KOPT-K1 (cell line): Measurements from ENCODE around the gene RARG.

Source experiments
- H3K27ac ChIP-seq: fragments of 200-600 bp; sonication (generic); 2 replicates; pipeline ENCODE4 v1.5.1; 2016; ENCODE audit warnings: antibody characterized with exemption, mild to moderate bottlenecking, low read depth, low read length; ENCODE audit not compliant: poor library complexity, severe bottlenecking
- H3K36me3 ChIP-seq: fragments of 200-600 bp; sonication (generic); 2 replicates; pipeline ENCODE4 v1.5.1; 2017; ENCODE audit warnings: antibody characterized with exemption, mild to moderate bottlenecking, low read length, moderate library complexity; ENCODE audit not compliant: insufficient read depth
- H3K9me3 ChIP-seq: fragments of 200-600 bp; sonication (generic); 2 replicates; pipeline ENCODE4 v1.5.1; 2017; ENCODE audit warnings: antibody characterized with exemption, low read length, mild to moderate bottlenecking; ENCODE audit not compliant: insufficient read depth, poor library complexity, severe bottlenecking

RARG gene

GRCh38 chr12:53221203-53222080 lies 10.6 kb downstream of the RARG start:
- peak overlapping the region; percentile 56 for H3K27ac ChIP-seq

GRCh38 chr12:53220694-53221202 lies 11.3 kb downstream of the RARG start:
- H3K27ac ChIP-seq = peak overlapping the region; percentile 56
- H3K9me3 ChIP-seq = no peaks in the 10 kb centered on the region
- H3K36me3 ChIP-seq = no peaks in the 10 kb centered on the region

More at GRCh38 chr12:53221203-53222080, 10.6 kb downstream of the RARG start:
- H3K36me3 ChIP-seq = no peaks in the 10 kb centered on the region
- no peaks in the 10 kb centered on the region for H3K9me3 ChIP-seq

GRCh38 chr12:53219956-53220693 lies 11.9 kb downstream of the RARG start:
- Histone ChIP-seq H3K27ac (peak overlapping the region; percentile 56), H3K9me3 (no peaks in the 10 kb centered on the region), H3K36me3 (no peaks in the 10 kb centered on the region)

GRCh38 chr12:53219292-53219955 lies 12.6 kb downstream of the RARG start:
- Histone ChIP-seq H3K36me3 (no peaks in the 10 kb centered on the region), H3K27ac (no peak overlapping the region), H3K9me3 (no peaks in the 10 kb centered on the region)

GRCh38 chr12:53218551-53219291 lies 13.3 kb downstream of the RARG start:
- H3K36me3 ChIP-seq = no peaks in the 10 kb centered on the region
- H3K27ac ChIP-seq = no peak overlapping the region
- no peaks in the 10 kb centered on the region for H3K9me3 ChIP-seq

- H3K27ac ChIP-seq = no peak overlapping the region
- H3K36me3 ChIP-seq = no peaks in the 10 kb centered on the region
- no peaks in the 10 kb centered on the region for H3K9me3 ChIP-seq
These were observed 14.1 kb downstream of the RARG start for GRCh38 chr12:53217931-53218307.

- Histone ChIP-seq H3K9me3 (no peaks in the 10 kb centered on the region), H3K27ac (no peak overlapping the region), H3K36me3 (no peaks in the 10 kb centered on the region)
These were observed 14.7 kb downstream of the RARG start for GRCh38 chr12:53217051-53217930.

GRCh38 chr12:53215497-53215896 lies 16.5 kb downstream of the RARG start:
- H3K36me3 ChIP-seq = no peaks in the 10 kb centered on the region
- no peaks in the 10 kb centered on the region for H3K9me3 ChIP-seq
- no peak overlapping the region for H3K27ac ChIP-seq

GRCh38 chr12:53214687-53215455 lies 17.1 kb downstream of the RARG start:
- Histone ChIP-seq H3K27ac (no peak overlapping the region), H3K9me3 (no peaks in the 10 kb centered on the region), H3K36me3 (no peaks in the 10 kb centered on the region)

GRCh38 chr12:53214221-53214620 lies 17.8 kb downstream of the RARG start:
- Histone ChIP-seq H3K27ac (no peak overlapping the region), H3K36me3 (no peaks in the 10 kb centered on the region), H3K9me3 (no peaks in the 10 kb centered on the region)

- H3K27ac ChIP-seq = no peak overlapping the region
These were observed 18.7 kb downstream of the RARG start for GRCh38 chr12:53213348-53213747.

GRCh38 chr12:53212931-53213330 lies 19.1 kb downstream of the RARG start:
- Histone ChIP-seq H3K27ac (no peak overlapping the region), H3K9me3 (no peaks in the 10 kb centered on the region), H3K36me3 (no peaks in the 10 kb centered on the region)

More at GRCh38 chr12:53213348-53213747, 18.7 kb downstream of the RARG start:
- Histone ChIP-seq H3K9me3 (no peaks in the 10 kb centered on the region), H3K36me3 (no peaks in the 10 kb centered on the region)
